ENCODE measurements around the gene PSMC2.

- TF ChIP-seq CTCF (IDR thresholded peaks at IDR 0.05) (no peak), POLR2A (IDR thresholded peaks at IDR 0.05) (no peak)
Measured at GRCh38 chr7:103349805-103350204, 2.4 kb downstream of the PSMC2 start.

All from right lobe of liver (tissue), 4 donors.